HepG2 (cell line): Measurements from ENCODE around the gene IFIT1B. TPM values are rescaled to one million over a fixed set of nuclear protein-coding genes. Genes with fewer than 3 reads are reported as not detected.

Experiments
- ATF4 ChIP-seq, 2 experiments: fragments of 450-650 bp in 1 of 2; sonication (generic) in 1 of 2; formaldehyde crosslinking; IDR thresholded peaks; 2 replicates each; pipeline versions ENCODE4 v1.5.0 to v1.8.0; 2020 to 2022; ENCODE audit warnings: mild to moderate bottlenecking in 1 of 2, missing genetic modification reagents in 1 of 2
- ISX ChIP-seq: sonication (generic); formaldehyde crosslinking; conservative IDR thresholded peaks from 2 replicates; pipeline ENCODE4 v1.5.0; 2020; ENCODE audit warnings: missing genetic modification reagents
- NFKB2 ChIP-seq: sonication (generic); formaldehyde crosslinking; IDR thresholded peaks from 2 replicates; pipeline ENCODE4 v1.4.0; 2020; ENCODE audit warnings: missing genetic modification reagents, borderline replicate concordance
- SYNCRIP ChIP-seq: fragments of 200-400 bp; formaldehyde crosslinking; IDR thresholded peaks from 2 replicates; pipeline ENCODE4 v1.6.1; 2018; ENCODE audit warnings: mild to moderate bottlenecking, low read depth, low read length; ENCODE audit not compliant: insufficient read depth
- THAP8 ChIP-seq: sonication (generic); formaldehyde crosslinking; IDR thresholded peaks from 2 replicates; pipeline ENCODE4 v1.5.1; 2020; ENCODE audit warnings: missing genetic modification reagents, mild to moderate bottlenecking, borderline replicate concordance
- ZBTB2 ChIP-seq: sonication (generic); formaldehyde crosslinking; IDR thresholded peaks from 2 replicates; pipeline ENCODE4 v1.8.0; 2022; ENCODE audit warnings: low read depth, missing genetic modification reagents
- ZBTB40 ChIP-seq, 2 experiments: fragments of 450-650 bp in 1 of 2; sonication (generic) in 1 of 2; formaldehyde crosslinking in 1 of 2; IDR thresholded peaks; 2 replicates each; pipeline versions ENCODE4 v1.6.1 to v1.8.0; 2016 to 2022; ENCODE audit warnings: antibody characterized with exemption in 1 of 2, mild to moderate bottlenecking in 1 of 2, missing genetic modification reagents in 1 of 2
- ZMAT3 ChIP-seq: sonication (generic); formaldehyde crosslinking; conservative IDR thresholded peaks from 2 replicates; pipeline ENCODE4 v1.7.0; 2021; ENCODE audit warnings: missing genetic modification reagents
- ZNF761 ChIP-seq: sonication (generic); formaldehyde crosslinking; conservative IDR thresholded peaks from 2 replicates; pipeline ENCODE4 v1.4.0; 2020; ENCODE audit warnings: mild to moderate bottlenecking, missing genetic modification reagents
- polyA plus RNA-seq, 8 experiments: library from polyadenylated mRNA; depleted of rRNA in 3 of 8; stranded (reverse) in 7 of 8; unstranded in 1 of 8; fragments of >200 nt; fragmentation: Illumina TruSeq in 4 of 8; extraction: Trizol in 4 of 8; gene quantifications; 2 replicates each; pipeline versions ENCODE4 v1.2.1 to v1.2.3, GENCODE V29; 2011 to 2016; ENCODE audit warnings: low read depth in 4 of 8, missing spikeins in 1 of 8, mixed read lengths in 1 of 8; ENCODE audit not compliant: insufficient read depth in 1 of 8
- total RNA-seq, 5 experiments: library from RNA; depleted of rRNA; stranded (reverse); fragments of >200 nt; fragmentation: Illumina TruSeq; extraction: Trizol; gene quantifications; 2 replicates each; pipeline ENCODE4 v1.2.3, GENCODE V29; 2016; ENCODE audit warnings: low read depth in 1 of 5
- TF ChIP-seq, protein P1 (sequence below): sonication (generic); formaldehyde crosslinking; IDR thresholded peaks from 2 replicates; pipeline ENCODE4 v1.5.0; 2020; ENCODE audit warnings: mild to moderate bottlenecking, missing genetic modification reagents, moderate library complexity
- TF ChIP-seq, protein P2 (sequence below): sonication (generic); formaldehyde crosslinking; IDR thresholded peaks from 2 replicates; pipeline ENCODE4 v1.5.0; 2020; ENCODE audit warnings: mild to moderate bottlenecking, low read depth, missing genetic modification reagents, borderline replicate concordance

The IFIT1B gene
- total and polyA plus RNA-seq, 2 of the 13 experiments (the other 11 are each of a cell fraction or from before 2014, with no cell fraction given): not detected

- TF ChIP-seq THAP8 (no peak), ATF4 (CRISPR knock-in tag; IDR thresholded peaks at IDR 0.05) (no peak; a peak in 1 of 4 replicates), ZMAT3 (CRISPR knock-in tag) (no peak), ZNF761 (CRISPR knock-in tag) (no peak; the same call in 1 of the 2 replicates), ZBTB2 (CRISPR knock-in tag) (no peak), ZBTB40 (IDR thresholded peaks at IDR 0.05) (no peak), ZBTB40 (CRISPR knock-in tag; IDR thresholded peaks at IDR 0.05) (0 out of 2 replicates have a peak, but pooled peaks have one; percentile 30), SYNCRIP (no peak), ISX (CRISPR knock-in tag) (no peak), NFKB2 (CRISPR knock-in tag) (peak; percentile 71; the same call in 1 of the 2 replicates)
- TF ChIP-seq, protein P1, sequence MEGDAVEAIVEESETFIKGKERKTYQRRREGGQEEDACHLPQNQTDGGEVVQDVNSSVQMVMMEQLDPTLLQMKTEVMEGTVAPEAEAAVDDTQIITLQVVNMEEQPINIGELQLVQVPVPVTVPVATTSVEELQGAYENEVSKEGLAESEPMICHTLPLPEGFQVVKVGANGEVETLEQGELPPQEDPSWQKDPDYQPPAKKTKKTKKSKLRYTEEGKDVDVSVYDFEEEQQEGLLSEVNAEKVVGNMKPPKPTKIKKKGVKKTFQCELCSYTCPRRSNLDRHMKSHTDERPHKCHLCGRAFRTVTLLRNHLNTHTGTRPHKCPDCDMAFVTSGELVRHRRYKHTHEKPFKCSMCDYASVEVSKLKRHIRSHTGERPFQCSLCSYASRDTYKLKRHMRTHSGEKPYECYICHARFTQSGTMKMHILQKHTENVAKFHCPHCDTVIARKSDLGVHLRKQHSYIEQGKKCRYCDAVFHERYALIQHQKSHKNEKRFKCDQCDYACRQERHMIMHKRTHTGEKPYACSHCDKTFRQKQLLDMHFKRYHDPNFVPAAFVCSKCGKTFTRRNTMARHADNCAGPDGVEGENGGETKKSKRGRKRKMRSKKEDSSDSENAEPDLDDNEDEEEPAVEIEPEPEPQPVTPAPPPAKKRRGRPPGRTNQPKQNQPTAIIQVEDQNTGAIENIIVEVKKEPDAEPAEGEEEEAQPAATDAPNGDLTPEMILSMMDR (CRISPR knock-in tag): no peak; the same call in 1 of the 2 replicates
- TF ChIP-seq, protein P2, sequence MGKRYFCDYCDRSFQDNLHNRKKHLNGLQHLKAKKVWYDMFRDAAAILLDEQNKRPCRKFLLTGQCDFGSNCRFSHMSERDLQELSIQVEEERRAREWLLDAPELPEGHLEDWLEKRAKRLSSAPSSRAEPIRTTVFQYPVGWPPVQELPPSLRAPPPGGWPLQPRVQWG: no peak
Measured at GRCh38 chr10:89414879-89415821, 37.3 kb downstream of the IFIT1B start (continued).
